Sigmoid colon (tissue), 4 donors: ENCODE measurements around the gene THOC1.

Experiments used
- POLR2A ChIP-seq, 2 donors: fragments of 450-650 bp; IDR thresholded peaks; one replicate each; pipeline ENCODE4 v1.6.1; 2016; ENCODE audit warnings: antibody characterized with exemption in 2 of 2, mild to moderate bottlenecking in 2 of 2, moderate library complexity in 2 of 2
- POLR2AphosphoS5 ChIP-seq, 4 donors: sonication (generic); formaldehyde crosslinking; IDR thresholded peaks; one replicate each; pipeline ENCODE4 v1.6.1; 2017; ENCODE audit warnings: antibody characterized with exemption in 4 of 4
- TF ChIP-seq, protein P1 (sequence below), 4 experiments: fragments of 450-650 bp in 3 of 4; fragments of 200-600 bp in 1 of 4; IDR thresholded peaks; one replicate each; pipeline ENCODE4 v1.5.1; 2016 to 2019; ENCODE audit warnings: antibody characterized with exemption in 4 of 4, mild to moderate bottlenecking in 3 of 4, moderate library complexity in 2 of 4

DNA sequence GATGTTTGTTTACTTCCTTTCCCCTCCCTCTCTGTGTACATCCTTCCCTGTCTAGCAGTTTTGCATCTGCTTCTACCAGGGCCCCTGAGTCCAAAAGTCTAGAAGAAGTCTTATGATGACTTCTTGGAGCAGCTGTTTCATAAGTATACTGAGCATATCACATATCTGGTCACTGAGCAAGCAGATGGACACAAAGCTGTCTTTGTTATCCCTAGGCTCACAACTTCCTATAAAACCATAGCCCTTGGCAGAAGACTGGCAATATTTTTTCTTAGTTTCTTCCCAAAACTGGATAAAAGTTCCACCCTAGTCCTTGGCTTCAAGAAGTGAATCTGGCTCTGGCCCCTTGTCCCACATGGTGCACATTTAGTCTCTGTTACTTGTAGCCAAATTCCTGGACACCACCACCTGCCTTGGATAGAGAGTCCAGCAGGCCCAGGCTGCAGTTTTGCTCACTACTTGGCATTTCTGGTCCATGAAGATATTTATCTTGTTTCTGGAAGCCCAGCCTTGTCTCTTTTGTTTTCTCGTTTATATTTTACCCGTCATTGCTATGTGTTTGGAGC lies 22.5 kb downstream of the THOC1 start:
- TF ChIP-seq, protein P1, sequence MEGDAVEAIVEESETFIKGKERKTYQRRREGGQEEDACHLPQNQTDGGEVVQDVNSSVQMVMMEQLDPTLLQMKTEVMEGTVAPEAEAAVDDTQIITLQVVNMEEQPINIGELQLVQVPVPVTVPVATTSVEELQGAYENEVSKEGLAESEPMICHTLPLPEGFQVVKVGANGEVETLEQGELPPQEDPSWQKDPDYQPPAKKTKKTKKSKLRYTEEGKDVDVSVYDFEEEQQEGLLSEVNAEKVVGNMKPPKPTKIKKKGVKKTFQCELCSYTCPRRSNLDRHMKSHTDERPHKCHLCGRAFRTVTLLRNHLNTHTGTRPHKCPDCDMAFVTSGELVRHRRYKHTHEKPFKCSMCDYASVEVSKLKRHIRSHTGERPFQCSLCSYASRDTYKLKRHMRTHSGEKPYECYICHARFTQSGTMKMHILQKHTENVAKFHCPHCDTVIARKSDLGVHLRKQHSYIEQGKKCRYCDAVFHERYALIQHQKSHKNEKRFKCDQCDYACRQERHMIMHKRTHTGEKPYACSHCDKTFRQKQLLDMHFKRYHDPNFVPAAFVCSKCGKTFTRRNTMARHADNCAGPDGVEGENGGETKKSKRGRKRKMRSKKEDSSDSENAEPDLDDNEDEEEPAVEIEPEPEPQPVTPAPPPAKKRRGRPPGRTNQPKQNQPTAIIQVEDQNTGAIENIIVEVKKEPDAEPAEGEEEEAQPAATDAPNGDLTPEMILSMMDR (IDR thresholded peaks at IDR 0.05): no peak
- TF ChIP-seq POLR2AphosphoS5 (IDR thresholded peaks at IDR 0.05) (no peak), POLR2A (IDR thresholded peaks at IDR 0.05) (no peak)
